HG03280 (cell line): ENCODE results near the gene SRRM4.

Experiments used
- ATAC-seq: cut with Tn5 transposase; IDR thresholded peaks from one replicate; pipeline ENCODE4 v1.9.1; 2021; ENCODE audit warnings: mild to moderate bottlenecking, moderate library complexity; ENCODE audit not compliant: unreplicated experiment

Gene SRRM4

DNA sequence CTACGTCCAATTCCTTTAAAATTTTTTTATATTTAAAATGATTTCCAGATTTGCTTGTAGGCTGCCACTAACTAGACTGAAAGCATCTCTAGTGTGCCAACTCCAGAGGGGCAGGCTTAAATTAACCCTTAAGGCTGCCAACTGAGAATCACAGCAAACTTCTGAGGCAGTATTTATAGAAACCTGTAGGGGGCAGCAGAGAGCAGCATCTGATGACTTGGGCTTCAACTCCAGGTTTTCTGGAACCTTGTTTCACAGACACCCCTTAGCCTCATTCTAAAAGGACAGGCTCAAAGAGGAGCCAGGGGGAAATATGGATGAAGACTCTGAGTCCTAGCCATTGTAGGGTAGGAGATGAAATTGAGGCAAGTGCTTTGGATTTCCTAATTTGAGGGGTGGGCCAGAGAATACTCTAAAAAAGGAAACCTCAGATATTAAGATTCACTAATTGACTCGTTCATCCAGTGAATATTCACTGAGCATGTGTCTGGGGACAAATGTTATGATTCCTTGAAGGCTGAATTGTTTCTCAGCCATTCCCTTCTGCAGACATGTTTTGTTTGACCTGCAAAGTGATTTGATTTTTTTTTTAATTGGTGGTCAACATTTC is 134.1 kb downstream of the SRRM4 start:
- ATAC-seq: no peak

DNA sequence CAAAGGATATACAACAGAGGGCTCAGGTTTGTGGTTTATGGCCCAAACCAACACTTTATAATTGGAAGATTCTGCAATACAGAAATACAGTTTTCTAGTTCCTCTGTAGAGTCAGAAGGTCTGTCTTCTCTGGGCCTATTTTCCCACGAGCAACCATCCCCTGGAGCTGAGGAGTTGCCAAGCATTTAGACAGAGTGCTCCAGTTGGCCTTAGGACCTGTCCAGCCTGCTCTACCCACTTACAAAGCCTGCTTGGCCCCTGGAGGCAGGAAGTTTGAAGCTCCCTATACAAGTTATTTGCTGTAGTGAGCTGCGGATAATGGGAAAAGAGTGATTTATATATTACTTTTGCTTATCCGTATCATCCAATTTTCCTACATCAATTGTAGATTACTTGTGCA is 136.6 kb downstream of the SRRM4 start:
- ATAC-seq: no peak

DNA sequence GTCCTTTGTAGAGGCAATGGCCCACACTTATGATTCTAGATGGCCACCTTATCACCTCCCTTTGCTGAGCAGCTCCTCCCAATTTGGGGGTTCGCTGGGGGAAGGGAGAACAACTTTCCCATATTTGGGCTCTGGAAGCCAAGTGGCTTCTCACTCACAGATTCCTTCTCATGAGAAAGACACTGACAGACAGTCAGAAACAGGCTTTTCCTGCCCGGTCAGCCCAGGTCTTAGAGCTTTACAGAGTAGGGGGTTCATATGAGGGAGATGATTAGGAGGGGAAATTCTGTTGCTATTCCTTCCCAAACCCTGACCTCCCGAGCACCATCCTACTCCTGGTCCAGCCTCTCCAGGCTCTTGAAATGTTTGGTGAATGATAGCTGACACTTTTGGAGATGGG is 137.3 kb downstream of the SRRM4 start:
- no peak for ATAC-seq

DNA sequence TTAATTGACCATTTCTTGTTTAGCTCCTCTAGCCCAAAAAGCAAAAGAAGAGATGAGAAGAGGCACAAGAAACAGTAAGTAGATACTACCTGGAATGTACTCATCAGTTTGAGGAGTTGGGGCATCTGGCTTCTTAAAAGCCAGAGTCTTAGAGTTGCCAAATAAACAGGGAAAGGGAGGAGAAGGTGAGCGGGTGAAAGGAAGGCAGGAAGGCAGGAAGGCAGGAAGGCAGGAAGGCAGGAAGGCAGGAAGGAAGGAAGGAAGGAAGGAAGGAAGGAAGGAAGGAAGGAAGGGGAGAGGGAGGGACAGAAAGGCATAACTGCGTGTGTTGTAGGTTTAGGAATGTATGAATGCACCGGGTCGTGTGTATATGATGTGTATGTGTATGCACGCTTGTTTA is 140.7 kb downstream of the SRRM4 start:
- ATAC-seq: no peak

DNA sequence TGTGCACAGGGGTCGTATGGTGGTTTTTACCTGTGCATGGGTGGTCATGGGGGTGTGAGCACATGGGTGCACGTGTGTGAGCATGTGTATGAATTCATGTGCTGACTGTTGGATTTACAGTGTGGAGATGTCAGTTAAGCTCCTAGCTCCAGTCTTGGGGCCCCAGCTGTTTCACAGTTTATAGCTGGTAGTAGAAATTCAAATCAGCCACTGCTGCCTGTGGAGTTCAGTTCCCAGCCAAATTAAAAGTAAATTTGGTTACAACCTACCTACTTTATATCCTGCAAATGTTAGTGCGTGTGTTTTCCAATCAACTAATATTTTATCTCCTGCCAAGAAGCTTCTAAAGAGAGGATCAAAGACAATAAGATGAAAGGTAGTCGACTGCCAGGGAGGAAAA is 141.4 kb downstream of the SRRM4 start:
- no peak for ATAC-seq

DNA sequence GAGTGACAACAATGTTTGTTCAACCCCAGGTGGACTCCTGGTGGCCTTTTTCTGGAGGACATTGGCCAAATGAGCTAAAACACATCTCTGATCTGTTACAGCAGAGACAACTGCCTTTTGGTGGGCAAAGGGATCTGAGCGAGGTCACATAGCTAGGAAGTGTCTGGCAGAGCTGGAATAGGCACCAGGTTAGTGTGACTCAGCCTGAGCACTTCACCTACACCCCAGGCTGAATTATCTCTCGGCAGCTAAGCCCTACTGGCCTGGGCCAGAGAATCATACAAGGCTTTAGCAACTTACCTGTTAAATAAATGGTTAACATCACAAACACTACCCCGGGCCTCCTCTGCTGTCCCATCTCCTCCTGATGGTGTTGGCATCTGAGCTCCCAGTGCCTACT is 147.2 kb downstream of the SRRM4 start:
- no peak for ATAC-seq

DNA sequence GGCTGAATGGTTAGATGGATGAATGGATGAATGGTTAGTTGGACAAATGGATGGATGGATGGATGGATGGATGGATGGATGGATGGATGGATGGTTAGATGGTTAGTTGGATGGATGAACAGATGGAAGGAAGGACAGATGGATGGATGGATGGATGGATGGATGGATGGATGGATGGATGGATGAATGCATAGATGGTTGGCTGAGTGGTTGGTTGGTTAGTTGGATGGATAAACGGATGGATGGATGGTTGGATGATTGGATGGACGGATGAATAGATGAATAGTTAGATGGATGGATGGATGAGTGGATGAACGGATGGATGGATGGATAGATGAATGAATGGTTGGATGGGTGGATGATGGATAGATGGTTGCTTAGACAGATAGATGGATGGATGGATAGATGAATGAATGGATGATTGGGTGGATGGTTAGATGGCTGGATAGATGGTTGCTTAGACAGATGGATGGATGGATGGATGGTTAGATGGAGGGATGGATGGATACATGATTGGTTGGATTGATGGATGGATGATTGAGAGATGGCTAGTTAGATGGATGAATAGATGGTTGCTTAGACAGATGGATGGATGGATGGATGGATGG is 148.6 kb downstream of the SRRM4 start:
- no peak for ATAC-seq

DNA sequence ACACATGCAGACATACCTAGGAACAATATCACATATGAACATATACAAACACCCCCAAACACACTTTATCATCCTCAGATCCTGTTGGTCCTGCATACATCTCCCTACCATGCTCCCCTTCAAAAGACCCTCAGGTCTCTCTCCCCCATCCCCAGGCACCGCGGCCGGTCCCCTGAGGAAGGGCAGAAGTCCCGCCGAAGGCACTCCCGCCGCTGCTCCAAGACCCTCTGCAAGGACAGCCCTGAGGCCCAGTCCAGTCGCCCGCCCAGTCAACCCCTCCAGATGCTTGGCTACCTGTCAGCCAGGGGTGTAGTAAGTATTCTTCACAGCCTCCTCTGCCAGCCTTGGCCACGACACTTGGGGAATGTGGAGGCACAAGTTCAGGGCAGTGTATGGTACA is 149.2 kb downstream of the SRRM4 start:
- ATAC-seq: no peak

DNA sequence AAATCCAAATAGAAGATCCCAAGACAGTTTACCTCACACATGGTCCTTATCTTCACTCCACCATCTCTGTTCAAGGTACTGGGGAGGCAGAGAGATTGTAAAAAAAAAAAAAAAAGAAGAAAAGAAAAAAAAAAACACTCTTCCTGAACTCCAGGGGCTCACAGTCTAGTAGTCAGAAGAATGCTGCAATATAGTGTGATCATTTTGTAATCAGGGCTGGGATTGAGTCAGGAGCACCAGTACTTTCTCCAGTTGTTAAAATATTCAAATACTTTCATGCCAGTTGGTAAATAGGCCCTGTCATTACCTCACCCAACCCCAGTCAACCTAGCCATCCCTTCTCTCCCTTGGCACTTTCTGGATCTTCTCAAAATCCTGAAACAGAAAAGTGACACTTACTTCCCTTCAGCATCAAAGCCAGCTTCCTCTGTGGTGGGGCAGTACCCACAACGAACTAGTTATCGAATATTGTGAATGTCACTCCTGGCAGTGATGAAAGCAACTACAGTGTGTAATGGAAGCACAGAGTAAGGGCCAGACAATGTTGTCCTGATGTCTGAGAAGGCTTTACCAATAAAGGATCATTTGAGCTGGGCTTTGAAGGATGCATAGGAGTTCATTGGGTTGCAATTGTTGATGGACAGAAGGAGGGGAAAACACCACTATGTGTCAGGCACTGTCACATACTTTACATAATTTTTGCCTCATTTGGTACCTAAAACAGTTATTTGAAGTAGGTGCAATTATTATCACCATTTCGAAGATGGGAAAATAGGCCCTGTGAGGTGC is 153.1 kb downstream of the SRRM4 start:
- ATAC-seq: no peak

DNA sequence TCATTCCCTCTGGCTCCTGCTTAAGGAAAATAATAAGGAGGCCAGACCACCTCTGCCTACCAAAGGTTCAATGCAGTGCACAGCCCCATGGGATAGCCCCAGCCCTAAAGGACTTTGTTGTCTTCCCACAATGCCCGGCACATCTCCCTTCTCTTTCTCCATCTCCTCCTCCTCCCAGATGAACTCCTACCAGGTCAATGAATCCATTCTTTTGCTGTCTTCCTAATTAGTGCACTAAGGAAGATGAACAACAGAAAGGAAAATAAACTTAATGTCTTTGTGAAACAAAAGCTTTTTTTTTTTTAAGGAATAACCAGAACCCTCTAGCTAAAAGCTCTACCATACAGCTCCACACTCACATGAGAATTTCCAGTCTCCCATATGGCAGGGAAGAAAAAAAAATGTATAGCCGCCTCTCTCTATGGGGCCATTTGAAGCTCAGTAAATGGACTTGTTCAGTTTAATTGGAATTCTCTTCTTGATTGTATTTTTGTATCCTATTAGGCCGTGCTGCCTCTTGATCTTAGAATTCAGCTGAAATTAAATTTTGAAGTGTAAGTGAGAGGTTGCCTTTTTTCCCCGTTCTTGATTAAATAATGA is 155.6 kb downstream of the SRRM4 start:
- no peak for ATAC-seq

DNA sequence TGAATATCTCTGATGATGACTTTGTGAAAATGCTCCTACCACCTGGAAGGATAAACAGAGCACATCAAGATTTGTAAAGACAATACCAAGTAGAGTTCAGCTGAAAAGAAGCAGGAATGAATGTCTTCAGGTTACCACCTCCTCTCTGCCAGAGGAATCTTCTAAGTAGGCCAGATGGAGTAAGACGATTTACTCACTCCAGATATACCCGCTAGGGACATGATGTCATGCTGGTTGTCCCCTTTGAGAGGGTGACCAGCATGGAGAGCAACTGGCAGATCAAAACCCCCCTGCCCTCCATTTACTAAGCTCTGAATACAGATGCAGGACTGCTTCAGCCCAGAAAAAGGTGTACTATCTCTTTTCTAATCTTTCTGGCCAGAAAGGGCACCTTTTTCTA is 158.1 kb downstream of the SRRM4 start:
- ATAC-seq: no peak

DNA sequence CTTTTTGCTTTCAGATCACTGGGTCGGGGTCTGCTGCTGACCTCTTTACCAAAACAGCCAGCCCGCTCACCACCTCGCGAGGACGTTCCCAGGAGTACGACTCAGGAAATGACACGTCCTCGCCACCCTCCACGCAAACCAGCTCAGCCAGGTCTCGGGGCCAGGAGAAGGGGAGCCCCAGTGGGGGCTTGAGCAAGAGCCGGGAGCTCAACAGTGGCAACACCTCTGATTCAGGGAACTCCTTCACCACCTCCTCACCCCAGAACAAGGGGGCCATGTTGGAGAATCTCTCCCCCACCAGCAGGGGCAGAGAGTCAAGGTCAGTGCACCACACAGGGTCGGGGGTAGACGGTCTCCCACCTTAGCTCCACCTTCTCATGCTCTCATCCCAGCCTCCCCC is 164.0 kb downstream of the SRRM4 start:
- no peak for ATAC-seq

DNA sequence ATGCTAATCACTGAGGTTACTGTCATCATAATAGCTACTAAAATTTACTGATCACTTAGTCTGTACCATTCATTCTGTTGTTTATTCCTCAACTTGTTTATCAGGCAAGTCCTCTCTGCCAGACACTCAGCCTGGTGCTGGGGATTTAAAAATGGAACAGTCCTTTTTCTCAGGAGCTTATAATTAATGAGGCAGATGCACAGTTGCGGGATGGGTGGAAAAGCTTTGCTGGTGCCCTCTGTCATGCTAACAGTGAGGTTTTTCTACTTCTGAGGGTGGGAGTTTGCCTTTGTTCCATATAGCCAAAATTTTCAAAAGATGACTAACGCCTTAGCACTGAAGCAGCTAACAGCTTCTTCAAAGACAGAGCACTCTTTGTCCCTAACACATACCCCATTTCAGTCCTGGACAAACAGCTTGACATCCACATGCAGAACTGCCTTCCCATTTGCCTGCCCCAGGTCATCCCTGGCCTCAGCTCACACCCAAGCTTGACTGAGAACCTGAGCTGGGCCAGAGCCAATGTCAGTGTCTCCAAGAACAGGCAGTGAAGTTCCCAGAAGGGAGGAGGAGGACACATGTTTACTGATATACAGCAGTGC is 166.6 kb downstream of the SRRM4 start:
- no peak for ATAC-seq

DNA sequence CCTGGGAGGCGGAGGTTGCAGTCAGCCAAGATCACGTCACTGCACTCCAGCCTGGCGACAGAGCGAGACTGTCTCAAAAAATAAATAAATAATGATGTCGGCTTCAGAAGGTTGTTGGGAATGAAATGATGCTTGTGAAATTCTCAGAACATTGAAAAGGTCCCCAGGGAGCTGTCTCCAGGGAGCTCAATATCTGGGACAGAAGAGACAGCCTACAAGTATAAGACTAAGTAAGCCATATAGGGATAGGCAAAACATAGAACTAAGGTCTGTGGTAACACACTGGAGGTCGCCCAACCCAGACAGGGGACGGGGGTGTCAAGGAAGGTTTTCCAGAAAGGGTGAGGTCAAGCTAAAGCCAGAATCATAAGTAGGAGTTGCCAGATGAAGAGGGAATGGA is 167.9 kb downstream of the SRRM4 start:
- no peak for ATAC-seq

DNA sequence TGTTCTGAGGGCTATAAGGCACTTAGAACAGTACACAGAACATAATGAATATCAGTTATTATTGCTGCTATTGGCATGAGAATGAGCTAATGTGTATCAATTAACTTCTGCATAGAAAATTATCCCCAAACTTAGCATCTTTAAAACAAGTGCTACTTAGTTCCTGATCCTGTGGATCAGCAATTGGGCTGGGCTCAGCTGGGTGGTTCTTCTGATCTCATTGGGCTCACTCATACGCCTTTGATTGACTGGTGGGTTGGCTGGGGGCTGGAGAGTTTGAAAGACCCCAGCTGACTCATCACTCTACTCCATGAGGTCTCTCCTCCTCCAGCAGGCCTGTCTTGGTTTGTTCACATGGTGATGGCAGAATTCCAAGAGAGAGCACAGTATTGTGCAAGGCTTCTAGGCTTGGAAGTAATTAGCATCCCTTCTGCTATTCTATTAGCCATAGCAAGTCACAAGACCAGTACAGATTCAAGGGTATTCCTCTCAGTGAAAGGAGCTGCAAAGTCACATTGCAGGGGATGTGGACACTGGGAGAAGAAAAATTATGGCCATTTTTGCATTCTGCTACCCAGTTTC is 170.2 kb downstream of the SRRM4 start:
- ATAC-seq: no peak

DNA sequence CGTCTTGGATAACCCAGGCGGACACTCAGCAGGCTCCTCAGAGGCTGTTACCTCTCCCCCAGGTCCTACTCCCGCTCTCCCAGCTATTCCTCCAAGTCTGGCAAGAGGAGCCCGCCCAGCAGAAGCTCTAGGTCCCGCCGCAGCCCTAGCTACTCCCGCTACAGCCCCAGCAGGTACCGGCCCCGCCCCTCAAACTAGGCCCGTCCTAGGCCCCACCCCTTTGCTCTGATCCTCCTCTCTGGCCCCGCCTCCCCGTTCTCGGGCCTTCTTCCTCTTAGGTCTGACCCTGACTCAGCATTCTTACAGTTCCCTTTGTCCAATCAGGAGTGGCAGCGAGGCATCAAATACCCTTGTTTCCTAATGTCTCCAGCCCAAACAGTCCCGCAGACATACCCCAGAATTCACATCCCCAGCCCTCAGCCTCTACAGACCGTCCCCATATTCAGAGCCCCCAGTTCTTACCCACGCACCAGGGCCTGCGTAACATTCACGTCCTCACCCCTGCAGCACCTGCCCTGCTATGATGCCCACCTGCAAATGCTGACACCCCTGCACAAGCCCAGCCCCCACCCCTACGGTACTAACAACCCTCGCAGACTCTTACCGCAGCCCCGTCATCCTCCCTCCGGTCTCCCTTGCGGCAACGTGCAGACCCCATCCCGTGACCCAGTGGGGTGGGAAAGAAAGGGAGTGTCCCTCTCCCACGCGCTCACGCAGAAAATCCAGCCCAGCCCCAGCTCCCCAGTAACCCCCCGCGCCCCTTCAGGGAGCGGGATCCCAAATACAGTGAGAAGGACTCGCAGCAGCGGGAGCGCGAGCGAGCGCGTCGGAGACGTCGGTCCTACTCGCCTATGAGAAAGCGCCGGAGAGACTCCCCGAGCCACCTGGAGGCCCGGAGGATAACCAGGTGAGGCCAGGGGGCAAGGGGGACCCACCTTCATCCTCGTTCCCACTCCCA is 172.4 kb downstream of the SRRM4 start:
- ATAC-seq: no peak

DNA sequence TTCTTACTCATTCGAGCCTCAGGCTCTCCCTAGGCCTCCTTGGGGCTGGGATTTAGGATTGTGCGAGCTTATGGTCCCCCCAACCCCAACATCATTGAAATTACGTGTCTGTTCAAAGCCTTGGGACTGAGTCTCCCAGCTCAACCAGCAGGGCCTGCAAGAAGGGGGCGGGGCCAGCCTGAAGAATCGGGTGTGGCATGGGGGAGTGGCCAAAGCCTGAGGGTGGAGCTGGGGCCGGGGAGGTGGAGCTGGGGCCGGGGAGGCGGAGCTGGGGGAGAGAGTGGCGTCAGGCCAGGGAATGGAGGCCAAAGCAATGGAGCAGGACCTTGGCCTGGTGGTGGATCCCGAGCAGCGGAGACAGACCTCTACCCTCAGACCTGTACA is 173.1 kb downstream of the SRRM4 start:
- ATAC-seq: no peak

DNA sequence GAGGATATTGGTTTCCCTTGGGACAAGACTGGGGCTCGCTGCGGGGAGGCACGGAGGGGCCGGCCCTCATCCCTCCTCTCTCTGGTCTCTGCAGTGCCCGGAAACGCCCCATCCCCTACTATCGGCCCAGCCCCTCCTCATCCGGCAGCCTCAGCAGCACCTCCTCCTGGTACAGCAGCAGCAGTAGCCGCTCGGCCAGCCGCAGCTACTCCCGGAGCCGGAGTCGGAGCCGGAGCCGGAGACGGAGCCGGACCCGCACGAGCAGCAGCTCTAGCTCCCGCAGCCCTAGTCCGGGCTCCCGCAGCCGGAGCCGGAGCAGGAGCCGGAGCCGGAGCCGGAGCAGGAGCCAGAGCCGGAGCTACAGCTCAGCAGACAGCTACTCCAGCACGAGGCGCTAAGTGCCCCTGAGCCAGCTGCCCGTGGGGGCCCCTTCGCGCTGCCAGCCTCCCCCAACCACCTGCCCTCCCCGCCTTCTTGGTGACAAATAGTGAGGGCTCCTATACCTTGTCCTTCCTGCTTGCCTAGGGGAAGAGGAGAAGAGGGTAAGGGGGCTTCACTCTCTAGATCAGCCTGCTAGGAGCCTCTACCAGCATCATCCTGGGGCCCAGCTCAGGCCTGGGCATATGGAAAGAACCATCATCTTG is 175.2 kb downstream of the SRRM4 start:
- no peak for ATAC-seq

DNA sequence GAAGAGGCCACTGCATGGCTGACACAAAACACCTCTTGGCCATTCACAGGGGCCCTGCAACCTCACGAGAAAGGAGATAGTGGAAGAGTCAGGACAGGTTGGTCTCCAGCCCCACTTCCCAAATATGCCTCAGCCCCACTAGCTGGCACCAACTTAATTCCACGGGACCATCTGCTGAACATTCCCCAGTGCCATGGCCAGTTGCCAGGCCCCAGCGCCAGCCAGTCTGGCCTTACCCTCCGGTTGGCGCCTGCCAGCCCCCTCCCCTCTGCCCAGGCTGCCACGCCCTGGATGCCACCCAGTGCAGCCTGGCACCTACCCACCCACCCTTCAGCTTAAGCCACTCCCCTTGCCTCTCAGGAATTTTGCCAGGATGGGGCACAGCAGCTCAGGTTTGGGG is 176.2 kb downstream of the SRRM4 start:
- no peak for ATAC-seq

DNA sequence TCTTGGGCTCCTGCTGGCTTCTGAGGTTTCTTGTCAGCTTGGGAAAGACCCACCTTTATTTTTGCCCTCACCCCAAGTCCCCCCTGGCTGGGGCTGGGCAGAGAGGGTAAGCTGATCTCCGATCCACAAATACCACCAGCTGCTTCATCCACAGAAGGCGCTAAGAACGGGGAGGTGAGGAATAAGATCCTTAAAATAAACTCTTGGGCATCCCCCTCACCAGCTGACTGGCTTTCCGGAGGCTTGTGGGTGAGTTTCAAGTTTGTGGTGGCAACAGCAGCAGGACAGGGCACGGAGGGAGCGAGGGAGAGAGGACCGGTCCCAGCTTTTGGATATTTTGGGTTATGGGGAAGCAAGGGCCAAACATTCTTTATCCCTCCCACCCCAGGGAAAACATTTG is 176.6 kb downstream of the SRRM4 start:
- no peak for ATAC-seq
